Coronary artery (tissue), 2 donors: Measurements from ENCODE around the gene NUB1.

ENCODE experiments used
- DNase-seq: peaks from one replicate; pipeline ENCODE4 v3.0.0-alpha.2; 2017; ENCODE audit warnings: low spot score
- H3K27ac ChIP-seq, 2 donors: fragments of 200-600 bp; sonication (generic); one replicate each; pipeline ENCODE4 v1.5.1; 2016 to 2019
- H3K4me3 ChIP-seq: fragments of 200-600 bp; sonication (generic); 2 replicates; pipeline ENCODE4 v1.5.1; 2016; ENCODE audit warnings: mild to moderate bottlenecking, moderate library complexity
- CTCF ChIP-seq: fragments of 200-600 bp; sonication (generic); IDR thresholded peaks from one replicate; pipeline ENCODE4 v1.5.1; 2019; ENCODE audit warnings: antibody characterized with exemption

NUB1 gene

GRCh38 chr7:151375530-151376217, 34.1 kb downstream of the NUB1 start:
- Histone ChIP-seq H3K4me3 (no peak overlapping the region), H3K27ac (no peak overlapping the region)
- no peak for TF ChIP-seq CTCF
- DNase-seq: no peak

- DNase-seq: no peak
- no peak for TF ChIP-seq CTCF
- Histone ChIP-seq H3K27ac (no peak overlapping the region), H3K4me3 (no peak overlapping the region)
Observed at GRCh38 chr7:151376218-151376902, 34.7 kb downstream of the NUB1 start.

GRCh38 chr7:151377406-151377805, 35.8 kb downstream of the NUB1 start:
- TF ChIP-seq CTCF: no peak
- DNase-seq: no peak
- H3K27ac ChIP-seq: no peak overlapping the region

GRCh38 chr7:151378011-151378410, 36.4 kb downstream of the NUB1 start:
- H3K27ac ChIP-seq: no peak overlapping the region
- H3K4me3 ChIP-seq: no peak overlapping the region
- TF ChIP-seq CTCF: no peak
- DNase-seq: no peak

More at GRCh38 chr7:151377406-151377805, 35.8 kb downstream of the NUB1 start:
- H3K4me3 ChIP-seq: no peak overlapping the region

GRCh38 chr7:151378496-151379192, 37.0 kb downstream of the NUB1 start:
- Histone ChIP-seq H3K27ac (no peak overlapping the region), H3K4me3 (no peak overlapping the region)
- TF ChIP-seq CTCF: no peak
- DNase-seq: no peak

GRCh38 chr7:151379193-151379520, 37.5 kb downstream of the NUB1 start:
- TF ChIP-seq CTCF: no peak
- DNase-seq: no peak
- Histone ChIP-seq H3K27ac (no peak overlapping the region), H3K4me3 (no peak overlapping the region)
